Cerebellar cortex (tissue), 1 donor: Measurements from ENCODE around the gene FGD5.

Experiments
- DNase-seq: peaks from one replicate; pipeline ENCODE4 v3.0.0-alpha.2; 2015; ENCODE audit warnings: low spot score

Gene FGD5

GRCh38 chr3:14852058-14852594, 33.4 kb downstream of the FGD5 start:
- no peak for DNase-seq

- no peak for DNase-seq
These were observed 34.0 kb downstream of the FGD5 start for GRCh38 chr3:14852717-14853116.

- no peak for DNase-seq
These were observed 34.6 kb downstream of the FGD5 start for GRCh38 chr3:14853271-14853951.

- no peak for DNase-seq
These were observed 38.7 kb downstream of the FGD5 start for GRCh38 chr3:14857506-14857905.

- no peak for DNase-seq
These were observed 39.3 kb downstream of the FGD5 start for GRCh38 chr3:14858105-14858504.

GRCh38 chr3:14859880-14860279, 41.1 kb downstream of the FGD5 start:
- no peak for DNase-seq

- no peak for DNase-seq
These were observed 42.3 kb downstream of the FGD5 start for GRCh38 chr3:14861031-14861430.

GRCh38 chr3:14861446-14862302, 42.9 kb downstream of the FGD5 start:
- no peak for DNase-seq

- no peak for DNase-seq
These were observed 43.5 kb downstream of the FGD5 start for GRCh38 chr3:14862303-14862660.

- DNase-seq: no peak
These were observed 44.0 kb downstream of the FGD5 start for GRCh38 chr3:14862661-14863230.

- DNase-seq: no peak
These were observed 44.8 kb downstream of the FGD5 start for GRCh38 chr3:14863333-14864100.

- no peak for DNase-seq
These were observed 45.4 kb downstream of the FGD5 start for GRCh38 chr3:14864131-14864530.

- no peak for DNase-seq
These were observed 47.9 kb downstream of the FGD5 start for GRCh38 chr3:14866627-14867026.

GRCh38 chr3:14867936-14868570, 49.3 kb downstream of the FGD5 start:
- DNase-seq: no peak

GRCh38 chr3:14869917-14870782, 51.4 kb downstream of the FGD5 start:
- no peak for DNase-seq

- no peak for DNase-seq
These were observed 52.0 kb downstream of the FGD5 start for GRCh38 chr3:14870783-14871060.

GRCh38 chr3:14871456-14872200, 52.9 kb downstream of the FGD5 start:
- no peak for DNase-seq

- no peak for DNase-seq
These were observed 53.9 kb downstream of the FGD5 start for GRCh38 chr3:14872706-14873105.

- no peak for DNase-seq
These were observed 56.0 kb downstream of the FGD5 start for GRCh38 chr3:14874784-14875183.
